ENCODE results near the gene CYFIP1. TPM values are rescaled to one million over a fixed set of nuclear protein-coding genes. Genes with fewer than 3 reads are reported as not detected.

Gene CYFIP1
- polyA plus RNA-seq, 1 donor: 65.6 TPM

DNA sequence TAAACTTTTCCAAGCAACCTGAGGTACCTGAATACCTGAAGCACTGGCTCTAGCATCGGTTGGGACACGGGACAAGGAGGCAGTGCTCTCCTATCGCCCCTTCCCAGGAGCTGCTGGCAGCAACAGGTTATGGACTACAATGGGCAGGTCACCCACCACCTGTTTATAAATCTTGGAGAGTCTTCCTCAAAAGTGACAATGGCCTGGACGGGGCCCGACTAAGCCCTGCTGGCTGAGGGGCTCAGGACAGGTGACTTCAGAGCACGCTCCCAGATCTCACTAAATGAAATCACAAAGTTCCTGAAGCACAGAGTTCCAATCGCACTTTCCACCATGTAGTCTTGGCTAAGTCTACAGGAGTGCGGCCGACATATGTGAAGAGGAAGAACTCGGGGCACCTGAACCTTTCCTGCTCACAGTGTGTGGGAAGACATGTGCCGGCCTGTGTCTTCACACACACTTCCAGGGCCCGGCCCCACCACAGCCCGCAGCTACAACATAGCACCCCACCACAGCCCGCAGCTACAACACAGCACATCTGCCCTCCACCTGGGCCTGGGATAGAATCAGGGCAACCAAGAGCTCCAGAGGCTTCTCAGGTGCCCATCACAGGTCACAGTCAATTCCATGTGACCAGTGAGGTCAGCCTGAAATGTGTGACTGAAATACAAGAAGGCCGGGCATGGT lies 12.9 kb downstream of the CYFIP1 start:
- no peak for DNase-seq

DNA sequence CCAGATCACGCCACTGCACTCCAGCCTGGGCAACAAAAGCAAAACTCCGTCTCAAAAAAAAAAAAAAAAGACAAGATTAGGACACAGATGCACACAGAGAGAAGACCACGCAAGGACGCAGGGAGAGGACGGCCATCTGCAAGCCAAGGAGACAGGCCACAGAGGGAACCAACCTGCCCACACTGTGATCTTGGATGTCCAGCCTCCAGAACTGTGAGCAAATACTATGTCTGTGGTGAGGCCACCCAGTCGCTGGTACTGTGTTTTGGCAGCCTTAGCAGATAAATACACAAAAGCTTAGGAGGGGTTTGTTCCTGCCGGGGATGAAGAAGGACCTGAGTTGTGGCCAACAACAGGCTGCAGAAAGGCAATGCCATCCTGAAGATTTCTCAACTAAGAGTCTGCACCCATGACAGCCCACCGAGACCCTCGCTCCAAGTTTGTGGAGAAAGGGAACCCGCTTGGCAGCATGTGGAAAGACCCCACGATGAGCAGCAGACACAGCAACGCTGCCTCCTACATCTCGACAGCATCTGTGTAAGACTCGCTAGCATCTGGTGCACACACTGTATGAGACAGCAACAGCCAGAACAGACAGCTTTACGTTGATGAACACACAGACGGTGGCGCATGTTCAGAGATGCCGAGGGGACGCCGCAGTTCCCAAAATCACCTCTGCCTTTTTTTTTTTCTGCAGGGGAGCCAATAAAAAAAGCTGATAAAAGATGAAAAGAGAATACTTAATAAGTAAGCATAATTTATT lies 13.7 kb downstream of the CYFIP1 start:
- no peak for DNase-seq

DNA sequence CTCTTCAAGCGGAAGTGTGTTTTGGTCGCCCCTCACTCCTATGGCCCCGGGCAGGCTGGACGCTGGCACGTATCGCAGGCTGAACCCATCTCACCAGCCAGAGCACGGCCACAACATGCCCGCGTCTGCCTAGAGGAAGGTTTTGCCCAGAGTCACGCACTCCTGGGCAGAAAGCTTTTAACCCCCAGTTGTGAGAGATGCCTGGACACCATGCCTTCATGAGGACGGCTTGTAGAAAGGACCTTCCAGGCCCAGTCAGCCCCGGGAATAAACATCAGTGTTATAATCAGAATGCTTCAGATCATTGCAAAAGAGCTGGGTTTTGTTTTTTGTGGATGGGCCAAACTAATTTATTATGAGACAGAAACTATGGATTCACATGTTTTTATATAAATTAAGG lies 16.5 kb downstream of the CYFIP1 start:
- no peak for DNase-seq

DNA sequence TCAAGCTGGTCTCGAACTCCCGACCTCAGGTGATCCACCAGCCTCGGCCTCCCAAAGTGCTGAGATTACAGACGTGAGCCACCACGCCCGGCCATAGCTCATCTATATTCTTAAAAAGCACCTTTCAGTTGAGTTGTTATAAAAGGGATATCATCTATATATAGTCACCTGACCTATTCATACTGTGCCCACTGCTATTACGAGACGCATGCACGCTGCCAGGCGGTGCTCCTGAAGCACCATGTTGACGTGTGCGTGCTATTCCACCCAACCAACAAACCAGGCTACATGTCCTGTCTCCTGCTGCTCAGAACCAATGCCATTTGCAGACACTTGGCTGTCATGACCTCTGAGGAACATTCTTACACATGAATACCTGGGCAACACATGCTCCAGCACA lies 17.6 kb downstream of the CYFIP1 start:
- no peak for DNase-seq

DNA sequence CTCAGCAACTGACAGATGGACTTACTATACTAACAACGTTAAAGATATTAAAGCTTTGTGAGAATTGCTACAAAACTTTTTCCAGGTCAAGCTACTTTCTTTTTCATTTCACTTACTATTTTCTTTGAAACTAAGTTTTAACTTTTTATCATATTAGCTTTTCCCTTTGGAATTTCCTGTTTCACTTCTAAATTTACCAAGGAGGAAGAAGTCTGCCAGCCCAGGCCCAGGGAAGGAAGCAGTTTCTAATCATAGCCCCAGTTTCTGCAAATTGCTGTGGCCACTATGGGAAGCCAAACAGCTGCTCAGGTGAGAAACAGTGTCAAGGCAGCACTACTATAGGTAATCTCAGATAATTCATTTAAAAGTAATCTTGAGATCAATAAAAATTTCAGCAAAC lies 18.4 kb downstream of the CYFIP1 start:
- DNase-seq: no peak

DNA sequence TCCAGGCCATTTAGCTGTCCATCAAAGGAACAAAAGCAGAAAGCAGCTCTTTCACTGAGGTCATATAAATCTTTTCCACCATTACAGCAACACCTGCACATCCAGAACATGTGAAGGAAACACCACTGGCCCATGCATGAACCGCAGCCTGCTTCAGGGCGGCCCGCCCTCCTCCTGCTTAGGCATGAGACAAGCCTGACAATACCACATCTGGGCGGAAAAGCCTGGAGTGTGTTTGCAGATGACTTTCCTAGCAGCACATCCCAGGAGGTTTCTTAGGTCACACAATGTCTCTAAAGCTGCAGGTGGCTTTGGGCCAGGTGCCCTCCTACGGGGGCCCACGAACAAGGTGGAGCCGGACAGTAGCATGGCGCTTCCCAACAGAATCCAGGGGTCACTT lies 19.6 kb downstream of the CYFIP1 start:
- DNase-seq: no peak

DNA sequence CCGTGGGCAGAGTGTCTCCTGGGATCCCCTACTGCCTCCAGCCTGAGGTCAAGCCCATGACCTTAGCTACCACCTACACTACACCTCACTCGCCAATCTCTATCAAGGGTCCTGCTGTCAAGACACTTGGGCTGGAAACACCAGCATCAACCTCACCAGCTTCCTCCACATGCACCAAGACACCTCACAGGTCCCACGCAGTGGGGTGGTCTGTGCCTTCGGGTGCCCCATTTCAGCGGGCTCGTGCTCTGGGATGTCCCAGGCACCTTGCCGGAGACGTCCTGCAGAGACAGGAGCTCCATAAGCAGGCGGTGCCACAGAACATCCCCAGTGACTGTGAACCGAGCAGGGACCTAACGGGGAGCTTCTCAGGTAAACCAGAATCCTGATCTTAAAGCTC lies 20.0 kb downstream of the CYFIP1 start:
- no peak for DNase-seq

DNA sequence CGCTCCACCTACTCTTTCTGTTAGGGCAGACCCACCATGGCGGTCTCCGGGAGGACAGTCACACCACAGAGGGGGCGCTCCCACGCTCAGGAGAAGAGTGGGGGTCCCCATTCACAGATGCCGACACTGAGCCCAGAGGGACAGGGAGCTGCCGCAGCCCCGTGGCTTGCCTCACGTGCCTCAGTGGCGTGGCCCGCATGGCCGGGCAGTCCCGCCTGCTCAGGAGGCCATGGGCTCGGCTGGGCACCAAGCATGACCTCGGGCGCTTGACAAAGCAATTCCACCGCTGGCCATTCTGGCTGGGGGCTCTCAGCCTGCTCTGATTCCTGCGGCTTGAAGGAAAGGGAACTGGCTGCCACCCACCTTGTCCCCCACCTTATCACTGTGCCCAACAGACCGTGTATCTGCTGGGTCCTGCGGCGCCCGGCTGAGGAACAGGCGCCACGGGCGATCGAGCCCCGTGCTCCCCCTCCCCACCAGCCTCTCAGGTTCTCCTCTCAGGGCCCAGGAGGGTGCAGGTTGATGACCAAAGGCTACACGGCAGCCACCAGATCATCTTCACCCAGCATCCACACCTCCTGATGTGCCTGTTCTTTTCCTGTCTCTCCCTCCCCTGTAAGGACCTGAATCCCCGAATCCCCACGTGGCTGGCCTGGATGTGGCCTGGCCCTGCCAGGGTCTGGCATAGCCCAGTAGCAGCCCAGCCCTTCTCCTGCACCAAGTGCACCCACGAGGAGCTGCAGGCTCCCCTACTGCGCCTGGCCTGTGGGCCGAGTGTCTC lies 20.7 kb downstream of the CYFIP1 start:
- DNase-seq: no peak

DNA sequence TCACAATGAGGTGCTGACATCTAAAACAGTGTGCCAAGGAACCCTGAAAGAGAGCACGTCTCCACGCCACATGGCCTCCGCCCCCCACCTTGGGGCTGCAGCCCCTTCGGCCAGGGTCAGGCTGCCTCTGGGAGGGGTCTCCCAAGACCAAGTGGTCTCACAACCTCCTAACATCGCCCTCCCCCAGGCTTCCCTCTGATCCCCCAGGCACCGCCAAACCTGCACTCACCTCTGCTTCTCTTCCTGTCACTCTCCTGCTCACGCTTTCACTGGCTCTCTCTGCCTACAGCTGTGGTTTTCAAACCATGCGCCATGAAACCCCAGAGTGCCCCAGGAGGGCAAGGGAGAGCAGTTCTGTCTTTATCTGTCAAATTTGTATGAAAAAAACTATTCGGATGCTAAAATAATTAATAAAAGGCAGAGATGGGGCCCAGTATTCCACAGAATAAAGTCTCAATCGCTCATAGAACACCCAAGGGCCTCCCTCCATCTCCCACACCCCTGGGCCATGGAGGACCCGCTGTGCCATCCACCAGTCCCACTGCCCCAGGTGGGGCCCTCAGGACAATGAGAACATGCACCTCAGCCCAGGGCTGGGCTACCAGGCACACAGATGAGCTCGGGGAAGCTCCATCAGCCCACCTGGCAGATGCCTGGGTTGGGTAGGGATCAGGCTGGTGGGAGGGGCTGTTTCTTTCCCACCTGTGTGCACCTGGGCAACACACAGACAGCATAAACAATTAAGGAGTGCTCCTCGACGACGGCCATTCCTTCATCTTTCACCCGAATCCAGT lies 21.5 kb downstream of the CYFIP1 start:
- DNase-seq: no peak

DNA sequence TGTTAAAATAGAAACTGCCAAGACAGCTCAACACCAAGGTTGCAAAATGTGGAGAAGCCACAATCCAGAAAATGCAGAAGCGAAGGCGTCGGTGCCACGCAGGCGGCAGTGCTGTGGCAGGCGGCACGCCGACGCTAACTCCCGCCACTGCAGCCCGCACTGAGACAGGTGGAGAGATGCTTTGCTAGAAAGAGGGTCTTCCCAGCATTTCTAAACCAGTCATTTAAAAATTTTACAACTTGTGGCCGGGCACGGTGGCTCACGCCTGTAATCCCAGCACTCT lies 23.2 kb downstream of the CYFIP1 start:
- no peak for DNase-seq

DNA sequence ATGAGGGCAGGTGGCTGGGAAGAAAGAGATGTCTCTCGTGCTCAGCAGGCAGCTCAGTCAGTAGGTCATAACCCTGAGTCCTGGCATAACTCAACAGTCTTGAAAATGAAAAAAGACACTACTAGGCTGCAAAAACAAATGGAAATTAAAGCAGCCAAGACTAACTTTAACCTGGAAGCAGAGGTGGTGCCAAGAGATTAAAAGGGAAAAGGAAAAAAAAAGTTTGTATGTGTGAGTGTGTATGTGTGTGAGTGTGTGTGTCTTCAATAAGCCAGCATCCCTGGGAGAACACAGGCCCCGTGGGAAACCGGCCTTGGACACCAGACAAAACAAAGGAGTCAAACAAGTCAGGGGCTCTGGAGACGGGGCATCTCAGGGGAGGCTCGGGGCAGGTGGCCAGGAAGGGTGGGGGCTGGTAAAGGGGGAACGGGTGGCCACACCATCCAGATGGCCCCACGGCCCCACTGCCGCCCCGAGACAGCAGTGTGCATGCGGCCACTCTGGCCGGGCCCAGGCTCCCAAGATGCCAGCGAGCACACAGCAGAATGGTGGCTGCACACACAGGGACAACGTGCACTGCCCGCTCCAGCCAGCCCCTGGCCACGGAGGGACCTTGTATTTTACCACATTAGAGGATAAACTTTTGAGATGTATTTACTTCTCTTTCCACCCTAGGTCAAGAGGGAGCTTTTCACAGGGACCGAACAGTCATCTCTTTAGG lies 23.8 kb downstream of the CYFIP1 start:
- no peak for DNase-seq

DNA sequence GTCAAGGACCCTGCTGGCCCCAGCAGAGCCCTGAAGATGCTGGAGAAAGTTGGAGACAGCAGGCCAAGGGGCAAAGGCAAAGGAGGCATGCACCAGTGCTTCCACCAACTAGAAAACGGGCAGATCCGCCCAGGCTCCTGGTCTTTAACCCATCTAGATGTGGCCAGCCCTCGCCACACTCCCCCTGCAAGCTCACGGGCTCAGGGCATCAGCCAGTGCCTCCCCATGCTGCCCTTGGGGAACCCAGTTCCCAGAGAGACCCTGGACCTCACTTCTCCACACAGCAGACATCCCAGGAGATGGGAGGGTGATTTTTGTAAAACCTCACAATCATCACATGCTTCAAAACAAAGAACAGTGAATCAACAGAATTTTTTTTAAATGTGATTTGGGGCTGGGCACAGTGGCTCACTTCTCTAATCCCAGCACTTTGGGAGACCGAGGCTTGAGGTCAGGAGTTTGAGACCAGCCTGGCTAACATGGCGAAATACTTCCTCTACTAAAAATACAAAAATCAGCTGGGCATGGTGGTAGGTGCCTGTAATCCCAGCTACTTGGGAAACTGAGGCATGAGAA lies 24.5 kb downstream of the CYFIP1 start:
- DNase-seq: no peak

DNA sequence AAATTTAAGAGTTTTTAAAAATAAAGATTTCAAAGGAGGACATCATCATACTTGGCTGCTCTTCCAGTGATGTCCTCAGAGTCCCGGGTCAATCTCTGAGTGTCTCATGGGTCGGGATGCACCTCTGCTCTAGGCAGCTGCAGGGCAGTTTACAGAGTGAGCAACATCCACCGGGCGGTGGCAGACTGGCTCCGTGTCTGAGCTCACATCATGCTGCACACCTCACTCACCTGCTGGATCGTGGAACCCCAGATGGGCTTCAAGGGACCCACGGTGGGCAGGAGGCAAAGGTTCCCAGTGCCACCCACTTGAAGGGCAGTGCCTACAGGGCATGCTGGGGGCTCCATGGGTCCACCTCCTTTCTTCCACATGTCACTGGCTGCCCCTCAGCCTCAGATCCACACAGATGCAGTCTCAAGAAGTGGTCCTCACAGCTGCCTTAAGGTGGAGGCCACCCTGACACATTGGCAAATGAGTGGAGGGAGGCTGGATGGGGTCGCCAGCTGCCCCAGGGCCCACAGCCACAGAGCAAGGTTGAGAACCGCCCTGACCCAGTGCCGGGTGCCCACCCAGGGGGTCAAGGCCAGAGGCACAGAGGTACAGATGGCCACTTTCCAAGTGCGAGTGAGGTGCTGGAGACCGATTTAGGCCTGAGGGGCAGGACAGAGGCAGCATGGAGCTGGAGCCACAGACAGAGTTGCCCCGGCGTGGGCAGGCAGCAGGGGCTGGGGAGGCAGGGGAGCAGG lies 25.2 kb downstream of the CYFIP1 start:
- DNase-seq: no peak

DNA sequence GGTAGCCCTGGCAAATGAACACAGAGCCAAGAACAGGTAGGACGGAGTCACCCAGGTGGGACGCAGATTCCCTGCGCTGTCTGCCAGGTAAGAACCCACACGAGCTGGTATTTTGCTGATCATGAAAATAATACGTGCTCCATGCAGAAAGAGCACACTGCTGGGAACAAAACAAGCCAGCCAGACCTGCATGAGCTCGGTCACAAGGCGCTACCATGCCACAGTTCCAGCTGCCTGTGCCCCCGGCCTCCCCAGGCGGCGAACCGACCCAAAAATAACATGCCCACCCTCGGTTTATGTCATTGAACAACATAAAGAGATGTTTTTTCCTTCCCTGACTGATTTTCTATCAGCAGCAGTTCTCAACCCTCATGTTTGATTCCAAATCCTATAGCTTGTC lies 25.8 kb downstream of the CYFIP1 start:
- DNase-seq: no peak

DNA sequence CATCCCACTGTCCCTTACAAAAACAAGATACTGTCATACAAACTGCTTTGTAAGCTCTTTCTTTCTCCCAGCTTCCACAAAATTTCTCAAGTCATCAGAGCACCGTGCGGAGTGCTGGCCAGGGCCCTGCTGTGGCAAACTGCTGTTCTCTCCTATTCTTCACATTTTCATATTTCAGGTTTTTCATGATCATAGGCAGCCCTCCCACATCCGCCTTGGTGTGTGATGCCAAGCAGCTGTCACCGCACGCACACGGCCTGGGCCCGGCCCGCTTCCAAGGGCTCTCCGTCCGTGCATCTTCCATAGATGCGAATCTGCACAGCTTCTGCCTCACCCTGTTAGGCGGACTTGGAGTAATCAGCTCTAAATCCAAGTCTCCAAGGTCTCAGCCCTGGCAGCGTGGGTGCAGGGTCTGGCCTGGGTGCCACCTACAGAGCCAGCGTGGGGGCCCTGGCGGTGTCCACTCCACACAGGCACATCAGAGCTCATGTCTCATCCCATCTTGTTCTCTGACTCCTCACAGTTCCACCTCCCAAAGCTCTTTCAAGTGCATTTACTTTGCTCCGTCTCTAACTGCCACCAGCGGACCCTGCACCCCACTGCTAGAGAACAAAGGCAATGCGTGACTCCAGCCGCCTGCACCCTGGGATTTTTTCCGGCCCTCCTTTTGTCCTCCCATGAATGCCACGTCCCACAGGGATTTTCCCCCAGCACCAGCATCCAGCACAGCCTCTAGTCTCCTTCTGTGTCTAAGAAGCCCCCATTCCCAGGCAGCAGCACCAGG lies 27.2 kb downstream of the CYFIP1 start:
- no peak for DNase-seq

DNA sequence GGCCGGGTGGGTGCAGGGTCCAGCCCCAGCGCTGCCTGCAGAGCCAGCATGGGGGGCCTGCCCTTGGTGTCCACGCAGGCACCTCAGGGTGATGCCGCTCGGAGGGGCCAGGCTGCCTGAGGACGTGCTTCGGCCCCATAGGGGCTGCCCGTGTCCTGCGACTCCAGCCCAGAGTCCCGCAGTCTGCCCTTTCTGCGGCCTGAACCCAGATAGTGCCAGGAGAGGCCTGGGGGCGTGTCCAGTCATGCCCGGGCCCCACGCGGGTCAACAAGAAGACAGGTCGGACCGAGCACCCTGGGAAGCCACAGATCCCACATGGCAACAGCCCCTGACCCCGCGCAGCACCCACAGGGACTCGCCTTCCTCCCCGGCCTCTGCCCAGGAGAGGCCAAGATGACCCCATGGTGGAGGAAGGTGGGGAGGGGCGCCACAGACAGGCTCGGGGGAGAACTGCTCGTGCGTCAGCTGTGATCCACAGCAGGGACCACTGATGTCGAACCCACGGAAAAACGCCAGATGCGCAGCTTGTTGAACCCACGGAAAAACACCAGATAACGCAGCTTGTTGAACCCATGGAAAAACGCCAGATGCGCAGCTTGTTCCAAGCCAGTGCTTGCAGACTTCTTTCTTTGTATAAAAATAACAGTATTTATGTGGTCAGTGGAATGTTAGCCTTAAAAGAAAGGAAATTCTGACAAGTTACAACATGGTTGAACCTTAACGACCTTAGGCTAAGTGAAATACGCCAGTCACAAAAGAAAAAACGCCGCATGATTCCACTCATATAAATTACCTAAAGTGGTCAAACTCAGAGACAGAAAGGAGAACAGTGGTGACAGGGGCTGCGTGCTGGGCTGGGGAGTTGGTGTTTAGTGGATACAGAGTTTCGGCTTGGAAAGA lies 28.5 kb downstream of the CYFIP1 start:
- no peak for DNase-seq

DNA sequence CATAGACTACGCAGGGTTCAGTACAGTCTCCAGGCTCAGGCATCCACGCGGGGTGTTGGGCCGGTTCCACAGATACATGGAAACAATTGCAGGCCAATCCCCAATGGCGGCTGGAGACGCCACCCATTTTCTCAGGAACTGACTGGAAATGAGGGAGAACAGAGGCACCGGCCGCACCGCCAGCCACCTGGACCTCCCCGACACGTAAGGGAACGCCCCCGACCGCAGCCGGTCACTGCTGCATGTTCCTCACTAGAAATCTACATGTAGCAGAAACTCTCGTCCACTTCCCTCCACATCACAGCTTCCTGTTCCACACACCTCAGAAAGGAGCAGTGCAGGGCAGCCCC lies 29.2 kb downstream of the CYFIP1 start:
- no peak for DNase-seq

DNA sequence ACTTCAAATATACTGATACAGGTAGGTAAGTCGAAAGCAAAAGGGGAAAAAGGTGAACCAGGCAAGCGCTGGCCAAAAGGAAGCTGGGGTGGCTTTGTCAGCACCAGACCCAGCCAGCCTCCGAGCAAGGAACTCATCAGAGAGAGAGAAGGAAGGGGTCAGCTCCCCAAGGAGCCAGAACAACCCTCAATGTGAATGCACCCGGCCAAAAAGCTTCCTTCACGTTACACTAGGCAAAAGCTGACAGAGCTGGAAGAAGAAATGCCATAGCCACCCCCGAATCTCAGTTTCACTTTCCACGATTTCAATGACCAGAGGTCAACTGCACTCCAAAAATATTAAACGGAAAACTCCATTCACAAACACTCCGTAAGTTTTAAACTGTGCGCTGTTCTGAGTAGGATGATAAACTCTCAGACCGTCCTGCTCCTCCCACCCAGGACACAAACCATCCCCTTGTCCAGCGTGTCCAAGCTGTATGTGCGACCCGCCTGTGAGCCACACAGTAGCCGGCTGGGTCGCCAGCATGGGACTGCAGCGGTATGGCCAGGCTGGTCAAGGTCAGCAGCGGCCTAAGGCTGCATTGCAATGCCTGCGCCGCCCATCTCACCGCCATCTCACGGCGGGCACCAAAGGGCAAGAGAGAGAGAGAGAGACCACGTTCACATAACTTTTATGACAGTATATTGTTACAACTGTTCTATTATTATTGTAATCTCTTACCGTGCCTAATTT lies 29.7 kb downstream of the CYFIP1 start:
- DNase-seq: no peak

Measured in hindlimb muscle (tissue), 1 donor.